OCI-LY7 (cell line): ENCODE results near the gene SMG6. TPM values are rescaled to one million over a fixed set of nuclear protein-coding genes. Genes with fewer than 3 reads are reported as not detected.

Experiments
- BruUV-seq: library from RNA; stranded (reverse); fragments of 400-500 nt; replicated peaks from 2 replicates; lab custom pipeline; 2021; lab: Mats Ljungman, UMichigan
- CTCF ChIA-PET: fragments of 300-600 bp; sonication (Branson Sonifier 250); formaldehyde crosslinking; loops from one replicate; lab custom pipeline; 2022; ENCODE audit warnings: antibody characterized with exemption; ENCODE audit not compliant: unreplicated experiment; lab: Charles Lee
- POLR2A ChIA-PET: fragments of 300-600 bp; sonication (Branson Sonifier 250); formaldehyde crosslinking; loops from one replicate; lab custom pipeline; 2022; ENCODE audit warnings: antibody characterized with exemption; lab: Charles Lee
- DNase-seq: peaks from one replicate; pipeline ENCODE4 v3.0.0-alpha.2; 2015; ENCODE audit warnings: low spot score
- H2AFZ ChIP-seq: fragments of 200-600 bp; sonication (generic), shearing (Covaris generic); 2 replicates; pipeline ENCODE4 v1.6.1; 2014; ENCODE audit warnings: mild to moderate bottlenecking, antibody characterized with exemption, low read length, moderate library complexity
- H3K27ac ChIP-seq: fragments of 200-600 bp; sonication (generic); 2 replicates; pipeline ENCODE4 v1.5.1; 2014; ENCODE audit warnings: mixed run types, low read depth, mild to moderate bottlenecking, moderate library complexity, low read length, inconsistent platforms; ENCODE audit not compliant: poor library complexity, severe bottlenecking
- H3K36me3 ChIP-seq: fragments of 200-600 bp; sonication (generic); 2 replicates; pipeline ENCODE4 v1.6.1; 2014; ENCODE audit warnings: mild to moderate bottlenecking, antibody characterized with exemption, low read length, moderate library complexity, mixed read lengths; ENCODE audit not compliant: insufficient read depth
- H3K4me1 ChIP-seq: fragments of 200-600 bp; sonication (generic); 2 replicates; pipeline ENCODE4 v1.5.1; 2014; ENCODE audit warnings: mild to moderate bottlenecking, low read length; ENCODE audit not compliant: insufficient read depth, poor library complexity, severe bottlenecking
- H3K4me2 ChIP-seq: fragments of 200-600 bp; sonication (generic); 2 replicates; pipeline ENCODE4 v1.6.1; 2014; ENCODE audit warnings: mild to moderate bottlenecking, low read length
- H3K4me3 ChIP-seq: fragments of 200-600 bp; sonication (generic); 2 replicates; pipeline ENCODE4 v1.5.1; 2014; ENCODE audit warnings: mild to moderate bottlenecking, low read depth, low read length; ENCODE audit not compliant: poor library complexity, severe bottlenecking
- H3K79me2 ChIP-seq: fragments of 200-600 bp; sonication (generic); 2 replicates; pipeline ENCODE4 v1.6.1; 2016; ENCODE audit warnings: low read depth, mild to moderate bottlenecking, low read length, moderate library complexity, mixed read lengths; ENCODE audit not compliant: insufficient read depth
- H3K9me2 ChIP-seq: fragments of 200-600 bp; sonication (generic); 2 replicates; pipeline ENCODE4 v1.6.1; 2016; ENCODE audit warnings: mild to moderate bottlenecking, low read length, mixed read lengths; ENCODE audit not compliant: insufficient read depth
- H3K9me3 ChIP-seq: fragments of 200-600 bp; sonication (generic); 2 replicates; pipeline ENCODE4 v1.6.1; 2014; ENCODE audit warnings: mild to moderate bottlenecking, mixed run types, low read length, mixed read lengths
- H4K20me1 ChIP-seq: fragments of 200-600 bp; sonication (generic); 2 replicates; pipeline ENCODE4 v1.6.1; 2014; ENCODE audit warnings: mild to moderate bottlenecking, antibody characterized with exemption, low read length, moderate library complexity, mixed read lengths; ENCODE audit not compliant: insufficient read depth
- CTCF ChIP-seq: fragments of 200-600 bp; sonication (generic); conservative IDR thresholded peaks from 2 replicates; pipeline ENCODE4 v1.5.1; 2014; ENCODE audit warnings: mild to moderate bottlenecking, antibody characterized with exemption, low read length, moderate library complexity, mixed read lengths
- EZH2phosphoT487 ChIP-seq: fragments of 200-600 bp; sonication (generic); IDR thresholded peaks from 2 replicates; pipeline ENCODE4 v1.6.1; 2018; ENCODE audit warnings: low read depth, borderline replicate concordance, mild to moderate bottlenecking, mixed run types, antibody characterized with exemption, low read length, moderate library complexity, mixed read lengths
- intact Hi-C: fragments of 100-400 bp; cut with micrococcal nuclease; formaldehyde crosslinking; loops from one replicate; pipeline ENCODE4 v1.10.0; 2022; ENCODE audit not compliant: unreplicated experiment
- total RNA-seq, 2 experiments: library from RNA; depleted of rRNA in 1 of 2; stranded (reverse); fragments of >200 nt in 1 of 2; shearing (Covaris generic) in 1 of 2; gene quantifications; 2 replicates each; pipeline ENCODE4 v1.2.3, GENCODE V29; 2014 to 2022

Gene SMG6
- total RNA-seq, 2 experiments from 2014 or later, result 12.5 to 17.8 TPM

GRCh38 chr17:2085648-2085949, 218.0 kb downstream of the SMG6 start:
- no TSS peak for BruUV-seq
- H3K4me2 ChIP-seq, result no peak overlapping the region
- H3K36me3 ChIP-seq, result peaks cover 8% of the 10 kb centered on the region; the same call in 1 of the 2 replicates
- H3K9me3 ChIP-seq, result no peaks in the 10 kb centered on the region
- H3K79me2 ChIP-seq, result no peaks in the 10 kb centered on the region
- no peak for DNase-seq
- TF ChIP-seq CTCF (no peak), EZH2phosphoT487 (no peak)
- H3K9me2 ChIP-seq, result no peaks in the 10 kb centered on the region
- intact Hi-C loops, result no loop called here
- H2AFZ ChIP-seq, result no peak overlapping the region
- ChIA-PET POLR2A (interaction anchor here (1.3 kb wide), 1 partner anchor 14 kb away, joined by 3 read pairs; no protein-coding TSS in a partner anchor), CTCF (no interaction called here)
- H3K27ac ChIP-seq, result no peak overlapping the region
- H4K20me1 ChIP-seq, result no peaks in the 10 kb centered on the region
- no peak overlapping the region for H3K4me3 ChIP-seq
- H3K4me1 ChIP-seq, result peaks cover 47% of the 10 kb centered on the region

DNA sequence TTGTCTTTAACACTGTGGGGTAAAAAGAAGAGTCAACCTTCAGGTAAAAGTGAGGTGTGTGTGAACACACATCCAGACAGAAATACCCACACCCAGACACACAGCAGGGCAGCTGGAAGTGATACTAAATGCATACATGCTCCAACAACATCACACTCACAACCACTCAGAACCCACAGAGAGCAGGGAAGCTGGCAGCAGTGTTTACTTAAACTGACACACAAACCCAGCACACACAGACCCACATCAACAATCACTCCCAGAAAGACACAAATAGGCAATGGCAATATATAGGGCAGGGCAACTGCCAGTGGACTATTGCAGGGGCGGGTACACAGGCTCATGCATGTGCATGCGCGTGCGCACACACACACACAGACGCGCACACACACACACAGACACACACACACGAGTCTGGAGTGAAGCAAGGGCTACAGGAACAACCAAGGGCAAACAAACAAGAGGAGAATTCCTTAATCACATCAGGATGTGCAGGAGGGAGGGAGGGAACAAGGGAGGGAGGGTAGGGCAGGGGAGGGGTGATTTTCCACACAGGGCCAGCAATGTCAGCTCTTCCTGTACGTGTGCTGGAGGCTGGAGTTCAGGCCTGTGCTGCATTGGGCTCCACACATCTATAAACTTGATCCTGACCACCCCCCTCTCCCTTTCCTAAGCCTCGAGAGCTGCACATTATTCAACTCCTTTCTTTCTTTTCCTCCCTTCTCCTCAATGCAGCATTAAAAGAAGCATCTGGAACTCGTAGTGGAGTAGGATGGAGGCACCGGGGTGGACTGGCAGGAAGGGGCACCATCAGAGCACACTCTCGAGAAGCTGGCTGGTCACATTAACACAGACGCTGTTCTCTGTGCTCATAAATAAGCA, 218.6 kb downstream of the SMG6 start:
- Histone ChIP-seq H3K4me3 (no peak overlapping the region), H3K9me3 (no peaks in the 10 kb centered on the region), H3K4me1 (peaks cover 41% of the 10 kb centered on the region), H2AFZ (no peak overlapping the region), H3K9me2 (no peaks in the 10 kb centered on the region), H3K4me2 (no peak overlapping the region), H3K27ac (no peak overlapping the region), H4K20me1 (no peaks in the 10 kb centered on the region), H3K79me2 (no peaks in the 10 kb centered on the region), H3K36me3 (peaks cover 8% of the 10 kb centered on the region; the same call in 1 of the 2 replicates)
- BruUV-seq, result no TSS peak
- ChIA-PET CTCF (no interaction called here), POLR2A (interaction anchor here (1.3 kb wide), 1 partner anchor 13 kb away, joined by 3 read pairs; no protein-coding TSS in a partner anchor)
- no peak for DNase-seq
- intact Hi-C loops, result no loop called here
- TF ChIP-seq CTCF, result no peak
